OCI-LY7 (cell line): ENCODE data around the gene TANGO2.

Experiments
- EZH2phosphoT487 ChIP-seq: fragments of 200-600 bp; sonication (generic); IDR thresholded peaks from 2 replicates; pipeline ENCODE4 v1.6.1; 2018; ENCODE audit warnings: low read depth, borderline replicate concordance, mild to moderate bottlenecking, mixed run types, antibody characterized with exemption, low read length, moderate library complexity, mixed read lengths
- TF ChIP-seq, protein P1 (sequence below): fragments of 200-600 bp; sonication (generic); conservative IDR thresholded peaks from 2 replicates; pipeline ENCODE4 v1.5.1; 2014; ENCODE audit warnings: mild to moderate bottlenecking, antibody characterized with exemption, low read length, moderate library complexity, mixed read lengths

DNA sequence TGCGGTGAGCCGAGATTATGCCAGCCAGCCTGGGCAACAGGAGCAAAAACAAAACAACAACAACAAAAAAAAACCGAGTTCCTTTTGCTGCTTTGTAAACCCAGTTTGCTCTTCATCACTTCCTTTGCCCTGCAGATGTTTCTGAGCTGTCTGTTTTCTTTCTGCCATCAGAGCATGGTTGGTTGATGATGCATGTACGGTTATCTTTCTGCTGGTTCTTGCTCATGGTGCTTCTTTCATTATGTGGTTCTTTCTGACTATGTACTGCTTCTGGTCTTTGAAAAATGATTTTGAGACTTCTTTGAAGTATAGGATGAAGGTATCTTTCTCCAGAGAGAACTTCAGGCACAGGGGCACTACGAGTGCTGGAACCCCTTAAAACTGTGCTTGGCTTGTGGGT lies 13.2 kb downstream of the TANGO2 start:
- TF ChIP-seq, protein P1, sequence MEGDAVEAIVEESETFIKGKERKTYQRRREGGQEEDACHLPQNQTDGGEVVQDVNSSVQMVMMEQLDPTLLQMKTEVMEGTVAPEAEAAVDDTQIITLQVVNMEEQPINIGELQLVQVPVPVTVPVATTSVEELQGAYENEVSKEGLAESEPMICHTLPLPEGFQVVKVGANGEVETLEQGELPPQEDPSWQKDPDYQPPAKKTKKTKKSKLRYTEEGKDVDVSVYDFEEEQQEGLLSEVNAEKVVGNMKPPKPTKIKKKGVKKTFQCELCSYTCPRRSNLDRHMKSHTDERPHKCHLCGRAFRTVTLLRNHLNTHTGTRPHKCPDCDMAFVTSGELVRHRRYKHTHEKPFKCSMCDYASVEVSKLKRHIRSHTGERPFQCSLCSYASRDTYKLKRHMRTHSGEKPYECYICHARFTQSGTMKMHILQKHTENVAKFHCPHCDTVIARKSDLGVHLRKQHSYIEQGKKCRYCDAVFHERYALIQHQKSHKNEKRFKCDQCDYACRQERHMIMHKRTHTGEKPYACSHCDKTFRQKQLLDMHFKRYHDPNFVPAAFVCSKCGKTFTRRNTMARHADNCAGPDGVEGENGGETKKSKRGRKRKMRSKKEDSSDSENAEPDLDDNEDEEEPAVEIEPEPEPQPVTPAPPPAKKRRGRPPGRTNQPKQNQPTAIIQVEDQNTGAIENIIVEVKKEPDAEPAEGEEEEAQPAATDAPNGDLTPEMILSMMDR: no peak
- no peak for TF ChIP-seq EZH2phosphoT487
